Brain microvascular endothelial cell (primary cell): Measurements from ENCODE around the gene SOX18.

Source experiments
- DNase-seq: peaks from one replicate; pipeline ENCODE4 v3.0.0-alpha.2; 2020
- H3K27ac ChIP-seq: fragments of 250-450 bp; sonication (Bioruptor Pico); 2 replicates; pipeline ENCODE4 v1.5.1; 2020; ENCODE audit warnings: mild to moderate bottlenecking, moderate library complexity
- H3K27me3 ChIP-seq: fragments of 250-450 bp; sonication (Bioruptor Pico); replicated peaks from 2 replicates; pipeline ENCODE4 v1.5.1; 2020; ENCODE audit warnings: mild to moderate bottlenecking
- H3K36me3 ChIP-seq: fragments of 250-450 bp; sonication (Bioruptor Pico); replicated peaks from 2 replicates; pipeline ENCODE4 v1.5.1; 2020; ENCODE audit warnings: mild to moderate bottlenecking
- H3K4me3 ChIP-seq: 2 replicates; pipeline ENCODE4 v1.5.1; 2011; ENCODE audit warnings: low read depth, mild to moderate bottlenecking, control low read depth, low read length, moderate library complexity
- in situ Hi-C: cut with HindIII; loops from 2 replicates; pipeline ENCODE4 v1.10.0; 2017; ENCODE audit warnings: low sequenced_read_pairs, low pct_ligation_motif_present
- TF ChIP-seq, protein P1 (sequence below): IDR thresholded peaks from 2 replicates; pipeline ENCODE4 v1.5.1; 2011; ENCODE audit warnings: low read depth, mild to moderate bottlenecking, moderate library complexity, low read length, control low read depth, inconsistent platforms; ENCODE audit errors: missing control alignments

SOX18 gene

DNA sequence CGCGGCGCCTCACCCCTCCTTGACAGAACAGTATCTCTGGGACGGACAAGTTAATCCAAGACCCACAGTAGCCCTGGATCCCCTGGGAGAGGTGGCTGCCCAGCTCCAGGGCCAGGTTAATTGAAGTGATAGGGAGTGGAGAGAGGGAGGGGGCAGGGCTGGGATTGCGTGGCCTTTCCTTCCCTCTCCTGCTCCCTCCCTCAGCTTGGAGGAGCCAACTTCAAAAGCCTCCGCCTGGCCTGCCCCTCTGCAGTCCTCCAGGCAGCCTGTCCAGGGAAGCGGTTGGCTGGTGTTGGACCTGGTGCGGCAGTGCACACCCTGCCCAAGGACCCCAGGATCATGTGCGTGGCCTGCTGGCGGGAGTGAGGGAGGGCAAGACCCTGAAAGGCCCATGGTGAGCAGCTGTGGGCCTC, 13.5 kb downstream of the SOX18 start, which contains the start of gene C20orf204:
Gene C20orf204 (plus strand): TSS at position 250 of the 413 bp plus-strand sequence. CDS start 142 bp downstream, at position 392.
- in situ Hi-C loops = no loop called here
- DNase-seq = no peak
- no peak within 1 kb of the TSS for H3K4me3 ChIP-seq
- TF ChIP-seq, protein P1, sequence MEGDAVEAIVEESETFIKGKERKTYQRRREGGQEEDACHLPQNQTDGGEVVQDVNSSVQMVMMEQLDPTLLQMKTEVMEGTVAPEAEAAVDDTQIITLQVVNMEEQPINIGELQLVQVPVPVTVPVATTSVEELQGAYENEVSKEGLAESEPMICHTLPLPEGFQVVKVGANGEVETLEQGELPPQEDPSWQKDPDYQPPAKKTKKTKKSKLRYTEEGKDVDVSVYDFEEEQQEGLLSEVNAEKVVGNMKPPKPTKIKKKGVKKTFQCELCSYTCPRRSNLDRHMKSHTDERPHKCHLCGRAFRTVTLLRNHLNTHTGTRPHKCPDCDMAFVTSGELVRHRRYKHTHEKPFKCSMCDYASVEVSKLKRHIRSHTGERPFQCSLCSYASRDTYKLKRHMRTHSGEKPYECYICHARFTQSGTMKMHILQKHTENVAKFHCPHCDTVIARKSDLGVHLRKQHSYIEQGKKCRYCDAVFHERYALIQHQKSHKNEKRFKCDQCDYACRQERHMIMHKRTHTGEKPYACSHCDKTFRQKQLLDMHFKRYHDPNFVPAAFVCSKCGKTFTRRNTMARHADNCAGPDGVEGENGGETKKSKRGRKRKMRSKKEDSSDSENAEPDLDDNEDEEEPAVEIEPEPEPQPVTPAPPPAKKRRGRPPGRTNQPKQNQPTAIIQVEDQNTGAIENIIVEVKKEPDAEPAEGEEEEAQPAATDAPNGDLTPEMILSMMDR = no peak
- H3K27me3 ChIP-seq = peaks cover 6% of the 10 kb centered on the region
- no peak within 1 kb of the TSS for H3K27ac ChIP-seq
- peaks cover 13% of the 10 kb centered on the region for H3K36me3 ChIP-seq

DNA sequence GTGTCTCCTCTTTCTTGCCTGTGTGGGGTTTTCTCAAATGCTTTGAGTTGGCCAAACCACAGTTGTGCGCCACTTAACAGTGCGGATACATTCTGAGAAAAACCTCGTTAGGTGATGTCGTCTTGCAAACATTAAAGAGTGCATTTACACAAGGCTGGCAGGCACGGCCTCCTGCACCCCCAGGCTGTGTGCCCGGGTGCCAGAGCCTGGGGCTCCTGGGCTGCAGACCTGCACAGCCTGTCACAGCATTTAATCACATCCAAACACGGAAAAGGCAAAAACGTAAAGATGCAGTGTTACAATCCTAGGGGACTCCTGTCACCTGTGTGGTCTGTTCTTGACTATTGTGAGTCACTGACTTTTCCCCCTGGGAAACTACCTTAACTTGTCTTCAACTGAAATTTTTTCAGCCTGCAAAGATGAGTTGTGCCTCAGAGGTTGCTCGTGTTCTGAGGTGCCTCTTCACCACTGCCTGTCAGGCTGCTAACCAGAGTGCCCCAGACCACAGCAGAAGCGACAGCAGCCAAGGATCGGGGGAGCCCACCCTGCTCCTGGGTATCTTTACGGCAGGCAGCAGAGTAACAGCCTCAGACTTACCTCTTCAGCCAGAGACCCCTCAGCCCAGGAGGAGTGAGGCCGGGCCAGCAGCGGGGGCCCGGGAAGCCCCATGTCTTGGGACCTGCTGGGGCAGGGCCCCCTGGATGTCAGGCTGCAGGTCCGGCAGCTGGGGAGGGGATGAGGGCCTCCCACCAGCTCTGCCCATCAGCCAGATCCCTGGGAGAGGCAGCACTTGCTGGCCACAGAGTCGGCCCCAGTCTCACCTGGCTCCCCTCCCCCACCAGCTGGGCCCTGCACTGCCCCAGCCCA, 14.1 kb downstream of the SOX18 start:
- H3K27me3 ChIP-seq = peaks cover under 1% of the 10 kb centered on the region
- in situ Hi-C loops = no loop called here
- peaks cover 19% of the 10 kb centered on the region for H3K36me3 ChIP-seq
- no peak overlapping the region for H3K4me3 ChIP-seq
- TF ChIP-seq, protein P1 = no peak
- H3K27ac ChIP-seq = no peak overlapping the region
- no peak for DNase-seq

DNA sequence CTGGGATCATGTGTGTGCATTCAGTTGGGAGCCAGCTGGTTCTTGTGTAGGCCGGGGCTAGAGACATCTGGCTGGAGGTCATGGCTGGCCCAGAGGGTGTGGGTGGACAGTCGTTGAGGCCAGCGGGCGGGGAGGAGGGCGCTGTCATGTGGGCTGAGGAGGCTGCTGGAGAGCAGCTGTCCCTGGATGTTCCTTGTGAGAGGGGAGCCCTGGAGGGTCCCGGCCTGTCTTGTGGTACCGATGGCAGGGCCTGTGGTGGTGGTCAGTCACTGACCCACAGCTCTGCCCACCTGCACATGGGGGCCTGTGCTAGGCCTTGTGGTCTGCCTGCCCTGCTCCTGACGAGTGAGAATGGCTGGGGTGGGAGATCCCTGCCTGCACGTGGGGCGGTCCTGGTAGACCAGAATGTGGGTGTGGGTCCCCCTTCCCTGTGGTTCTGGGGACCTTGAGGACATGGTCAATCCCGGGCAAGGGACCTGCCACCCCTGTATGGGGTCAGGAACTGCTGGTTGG, 15.4 kb downstream of the SOX18 start:
- Histone ChIP-seq H3K4me3 (no peak overlapping the region), H3K36me3 (peaks cover 30% of the 10 kb centered on the region), H3K27ac (no peak overlapping the region), H3K27me3 (no peaks in the 10 kb centered on the region)
- TF ChIP-seq, protein P1 = no peak
- in situ Hi-C loops = no loop called here
- DNase-seq = no peak

DNA sequence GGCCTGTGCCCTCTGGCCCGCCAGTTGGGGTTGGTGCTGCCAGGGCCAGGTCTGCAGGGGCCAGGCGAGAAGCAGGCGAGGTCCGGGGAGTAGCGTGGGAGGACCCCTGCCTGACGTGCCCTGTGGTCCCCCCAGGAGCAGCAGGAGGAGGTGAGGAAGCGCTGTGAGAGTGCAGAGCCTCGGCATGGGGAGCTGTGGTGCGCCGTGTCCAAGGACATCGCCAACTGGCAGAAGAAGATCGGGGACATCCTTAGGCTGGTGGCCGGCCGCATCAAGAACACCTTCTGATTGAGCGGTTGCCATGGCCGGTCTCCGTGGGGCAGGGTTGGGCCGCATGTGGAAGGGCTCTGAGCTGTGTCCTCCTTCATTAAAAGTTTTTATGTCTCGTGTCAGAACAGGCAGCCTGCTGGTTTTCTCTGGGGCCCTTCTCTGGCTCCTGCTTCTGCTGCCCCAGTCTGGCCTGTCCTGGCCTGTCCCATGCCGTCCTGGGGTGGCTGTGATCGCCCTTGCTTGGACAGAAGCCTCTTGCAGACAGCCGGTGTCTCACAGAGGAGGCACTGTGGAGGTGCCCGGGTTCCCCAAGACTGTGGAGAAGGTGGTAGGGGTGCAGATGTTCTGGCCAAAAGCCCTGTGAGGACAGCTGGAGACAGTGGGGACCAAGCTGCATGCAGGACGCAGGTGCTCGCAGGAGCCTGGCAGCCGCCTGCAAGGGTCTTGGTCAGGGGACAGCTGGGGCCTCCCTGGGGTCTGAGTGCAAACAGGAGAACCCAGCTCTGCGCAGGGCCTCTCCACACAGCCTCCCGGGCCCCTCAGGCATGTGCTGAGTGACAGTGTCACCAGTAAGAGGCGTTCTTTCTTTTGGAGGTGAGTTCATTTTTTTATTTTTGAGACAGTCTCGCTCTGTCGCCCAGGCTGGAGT, 16.5 kb downstream of the SOX18 start:
- no peak for DNase-seq
- no peaks in the 10 kb centered on the region for H3K27me3 ChIP-seq
- H3K27ac ChIP-seq = no peak overlapping the region
- in situ Hi-C loops = no loop called here
- TF ChIP-seq, protein P1 = no peak
- H3K36me3 ChIP-seq = peaks cover 35% of the 10 kb centered on the region
- no peak overlapping the region for H3K4me3 ChIP-seq

DNA sequence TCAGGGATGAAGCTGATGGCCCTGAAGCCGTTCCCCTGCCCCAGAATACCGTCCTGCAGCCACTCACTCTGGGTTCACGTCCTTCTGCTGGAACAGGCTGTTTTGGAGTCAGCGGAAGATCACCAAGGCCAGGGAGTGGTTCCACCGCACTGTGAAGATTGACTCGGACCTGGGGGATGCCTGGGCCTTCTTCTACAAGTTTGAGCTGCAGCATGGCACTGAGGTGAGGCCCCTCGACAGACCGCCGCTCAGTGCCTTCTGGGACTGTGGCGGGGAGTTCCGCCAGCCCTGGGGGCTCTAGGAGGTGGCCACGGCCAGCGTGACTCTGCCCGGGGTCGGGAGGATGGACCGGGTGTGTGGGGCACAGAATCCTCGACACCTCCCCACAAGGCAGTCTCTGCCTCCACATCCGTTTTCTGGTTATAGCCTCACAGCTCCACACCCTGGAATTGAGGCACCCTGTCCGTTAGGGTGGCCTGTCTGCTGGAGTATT, 17.6 kb downstream of the SOX18 start:
- TF ChIP-seq, protein P1 = no peak
- Histone ChIP-seq H3K4me3 (no peak overlapping the region), H3K27me3 (no peaks in the 10 kb centered on the region), H3K36me3 (peaks cover 43% of the 10 kb centered on the region), H3K27ac (no peak overlapping the region)
- no peak for DNase-seq
- in situ Hi-C loops = no loop called here
